K562 (cell line): ENCODE results near the gene STING1. TPM values are rescaled to one million over a fixed set of nuclear protein-coding genes. Genes with fewer than 3 reads are reported as not detected.

Source experiments
- ARHGAP35 ChIP-seq: fragments of 450-650 bp; IDR thresholded peaks from 2 replicates; pipeline ENCODE4 v1.6.1; 2018; ENCODE audit not compliant: partially characterized antibody
- CHD2 ChIP-seq: IDR thresholded peaks from 2 replicates; pipeline ENCODE4 v1.6.1; 2011; ENCODE audit warnings: low read depth, low read length
- MYNN ChIP-seq, 2 experiments: sonication (generic); formaldehyde crosslinking in 1 of 2; IDR thresholded peaks; 2 replicates each; pipeline versions ENCODE4 v1.5.0 to v1.6.1; 2016 to 2020; ENCODE audit warnings: antibody characterized with exemption in 1 of 2, missing genetic modification reagents in 1 of 2
- POLR2H ChIP-seq: IDR thresholded peaks from 2 replicates; pipeline ENCODE4 v1.6.1; 2016; ENCODE audit warnings: missing genetic modification characterization, low read depth, mild to moderate bottlenecking, control low read depth, missing compliant biosample characterization, moderate library complexity
- PYGO2 ChIP-seq: fragments of 450-650 bp; IDR thresholded peaks from 2 replicates; pipeline ENCODE4 v1.6.1; 2016; ENCODE audit warnings: mild to moderate bottlenecking, missing genetic modification characterization, moderate library complexity, missing compliant biosample characterization
- REST ChIP-seq, 2 experiments: fragments of 450-650 bp; formaldehyde crosslinking in 1 of 2; IDR thresholded peaks; 2 replicates each; pipeline versions ENCODE4 v1.4.0 to v1.6.1; 2014 to 2020; ENCODE audit warnings: mild to moderate bottlenecking in 2 of 2, borderline replicate concordance in 1 of 2, low read depth in 1 of 2
- SLC30A9 ChIP-seq: fragments of 250-450 bp; sonication (Bioruptor Pico); IDR thresholded peaks from 2 replicates; pipeline ENCODE4 v1.8.0; 2022; ENCODE audit warnings: mild to moderate bottlenecking, moderate library complexity
- SRSF9 ChIP-seq: fragments of 200-400 bp; formaldehyde crosslinking; IDR thresholded peaks from 2 replicates; pipeline ENCODE4 v1.6.1; 2017; ENCODE audit warnings: low read depth, low read length, borderline replicate concordance
- TARDBP ChIP-seq: fragments of 450-650 bp; IDR thresholded peaks from 2 replicates; pipeline ENCODE4 v1.6.1; 2016
- U2AF1 ChIP-seq: fragments of 200-400 bp; formaldehyde crosslinking; optimal IDR thresholded peaks from 2 replicates; pipeline ENCODE3; 2017; ENCODE audit warnings: mild to moderate bottlenecking, low read depth, low read length, moderate library complexity
- ZBTB34 ChIP-seq: fragments of 250-450 bp; sonication (Bioruptor Pico); IDR thresholded peaks from 2 replicates; pipeline ENCODE4 v1.8.0; 2021; ENCODE audit warnings: mild to moderate bottlenecking, moderate library complexity
- ZNF316 ChIP-seq: fragments of 450-650 bp; IDR thresholded peaks from 2 replicates; pipeline ENCODE4 v1.6.1; 2016
- polyA plus RNA-seq, 8 experiments: library from polyadenylated mRNA; depleted of rRNA in 4 of 8; stranded (reverse) in 5 of 8; unstranded in 3 of 8; fragments of >200 nt; fragmentation: Nextera tagmentation in 2 of 8; fragmentation: Illumina TruSeq in 1 of 8; extraction: Ambion mirVana in 2 of 8; extraction: Trizol in 1 of 8; gene quantifications; 2 replicates each; pipeline versions ENCODE4 v1.2.1 to v1.2.3, GENCODE V29; 2011 to 2014; ENCODE audit warnings: inconsistent platforms in 1 of 8, missing spikeins in 1 of 8
- total RNA-seq, 7 experiments: library from RNA; depleted of rRNA in 6 of 7; stranded (reverse); fragments of >200 nt in 6 of 7; fragmentation: Illumina TruSeq in 2 of 7; extraction: Trizol in 2 of 7; gene quantifications; 2 replicates each; pipeline versions ENCODE4 v1.2.1 to v1.2.3, GENCODE V29; 2011 to 2021; ENCODE audit warnings: low replicate concordance in 1 of 7
- TF ChIP-seq, protein P1 (sequence below): IDR thresholded peaks from 2 replicates; pipeline ENCODE4 v1.6.1; 2012; ENCODE audit warnings: low read depth, low read length, improper control_type of control experiment, borderline replicate concordance

The STING1 gene
- total and polyA plus RNA-seq, 9 of the 15 experiments (the other 6 are each of a cell fraction or from before 2014, with no cell fraction given), result 20.8 to 69.1 (median 44.7) TPM

DNA sequence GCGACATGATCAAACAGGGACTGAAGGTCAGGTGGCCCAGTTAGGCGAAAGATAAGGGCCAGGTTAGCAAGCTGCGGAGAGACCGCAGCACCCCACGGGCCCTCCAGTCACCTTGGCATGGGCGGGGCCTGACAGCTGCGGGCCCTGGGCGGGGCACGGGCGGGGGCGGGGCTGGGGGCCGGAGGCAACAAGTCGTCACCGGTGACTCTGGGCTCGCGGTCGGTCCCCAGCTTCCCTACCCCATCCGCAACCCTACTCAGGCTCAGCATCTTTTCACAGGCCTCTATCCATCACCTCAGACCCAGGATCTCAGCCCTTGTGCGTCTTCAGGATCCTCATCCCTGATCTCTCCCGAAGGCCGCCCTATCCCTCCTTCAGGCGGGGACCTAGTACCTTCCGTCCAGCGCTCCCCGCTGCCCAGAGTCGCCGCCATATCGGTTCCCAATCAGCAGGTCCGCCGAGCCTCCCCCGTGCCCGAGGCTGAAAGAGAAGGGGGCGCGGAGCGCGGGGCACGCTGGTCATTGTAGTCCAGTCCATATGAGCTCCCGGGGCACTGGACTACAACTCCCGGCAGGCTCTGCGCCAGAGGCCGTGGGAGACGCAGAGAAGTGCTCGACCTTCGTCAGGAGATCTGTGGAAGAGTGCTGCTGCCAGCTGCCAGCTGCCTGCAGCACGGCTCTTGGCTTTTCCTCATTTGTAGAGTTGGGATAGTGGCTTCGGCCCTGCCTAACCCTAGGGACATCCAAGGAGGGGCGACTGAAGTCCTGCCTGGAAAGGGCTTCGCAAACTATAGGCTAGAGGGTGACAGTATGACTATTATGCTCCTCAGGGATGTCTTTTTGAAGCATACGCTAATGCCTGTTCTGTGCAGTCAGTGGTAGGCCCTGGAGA, 43.3 kb downstream of the STING1 start, which contains the start of gene DNAJC18 (continued):
- TF ChIP-seq REST (IDR thresholded peaks at IDR 0.05; ENCODE audit: borderline replicate concordance) (no peak), REST (CRISPR knock-in tag; IDR thresholded peaks at IDR 0.05; ENCODE audit: low read depth) (no peak), ARHGAP35 (no peak), SRSF9 (no peak), MYNN (IDR thresholded peaks at IDR 0.05) (no peak), MYNN (CRISPR knock-in tag; IDR thresholded peaks at IDR 0.05) (no peak), ZNF316 (no peak), POLR2H (tag) (no peak; the same call in 1 of the 2 replicates), U2AF1 (no peak), CHD2 (no peak), TARDBP (peak; percentile 32; the same call in 1 of the 2 replicates), PYGO2 (tag) (no peak), ZBTB34 (CRISPR knock-in tag) (no peak), SLC30A9 (CRISPR knock-in tag) (no peak)
- TF ChIP-seq, protein P1, sequence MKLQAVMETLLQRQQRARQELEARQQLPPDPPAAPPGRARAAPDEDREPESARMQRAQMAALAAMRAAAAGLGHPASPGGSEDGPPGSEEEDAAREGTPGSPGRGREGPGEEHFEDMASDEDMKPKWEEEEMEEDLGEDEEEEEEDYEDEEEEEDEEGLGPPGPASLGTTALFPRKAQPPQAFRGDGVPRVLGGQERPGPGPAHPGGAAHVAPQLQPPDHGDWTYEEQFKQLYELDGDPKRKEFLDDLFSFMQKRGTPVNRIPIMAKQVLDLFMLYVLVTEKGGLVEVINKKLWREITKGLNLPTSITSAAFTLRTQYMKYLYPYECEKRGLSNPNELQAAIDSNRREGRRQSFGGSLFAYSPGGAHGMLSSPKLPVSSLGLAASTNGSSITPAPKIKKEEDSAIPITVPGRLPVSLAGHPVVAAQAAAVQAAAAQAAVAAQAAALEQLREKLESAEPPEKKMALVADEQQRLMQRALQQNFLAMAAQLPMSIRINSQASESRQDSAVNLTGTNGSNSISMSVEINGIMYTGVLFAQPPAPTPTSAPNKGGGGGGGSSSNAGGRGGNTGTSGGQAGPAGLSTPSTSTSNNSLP, result no peak
